HepG2 (cell line): ENCODE results near the gene TMC2. TPM values are rescaled to one million over a fixed set of nuclear protein-coding genes. Genes with fewer than 3 reads are reported as not detected.

Source experiments
- CAMTA2 ChIP-seq: sonication (generic); formaldehyde crosslinking; IDR thresholded peaks from 2 replicates; pipeline ENCODE4 v1.4.0; 2020; ENCODE audit warnings: mild to moderate bottlenecking, missing genetic modification reagents, borderline replicate concordance
- CREB1 ChIP-seq, 2 experiments: fragments of 450-650 bp in 1 of 2; IDR thresholded peaks; 2 replicates each; pipeline ENCODE4 v1.6.1; 2016 to 2017; ENCODE audit warnings: control low read depth in 1 of 2, mild to moderate bottlenecking in 1 of 2, missing compliant biosample characterization in 1 of 2, missing genetic modification characterization in 1 of 2
- ESRRA ChIP-seq: sonication (generic); formaldehyde crosslinking; IDR thresholded peaks from 2 replicates; pipeline ENCODE4 v1.5.1; 2020; ENCODE audit warnings: mild to moderate bottlenecking, low read depth, missing genetic modification reagents
- GLI4 ChIP-seq: sonication (generic); formaldehyde crosslinking; IDR thresholded peaks from 2 replicates; pipeline ENCODE4 v1.5.1; 2020; ENCODE audit warnings: missing genetic modification reagents, mild to moderate bottlenecking, moderate library complexity, borderline replicate concordance
- HCFC1 ChIP-seq: fragments of 150-350 bp; IDR thresholded peaks from 2 replicates; pipeline ENCODE4 v1.6.1; 2014; ENCODE audit warnings: low read depth, low read length
- KLF13 ChIP-seq: sonication (generic); formaldehyde crosslinking; IDR thresholded peaks from 2 replicates; pipeline ENCODE4 v1.4.0; 2020; ENCODE audit warnings: mild to moderate bottlenecking, missing genetic modification reagents
- MXI1 ChIP-seq: IDR thresholded peaks from 3 replicates; pipeline ENCODE4 v1.6.1; 2012; ENCODE audit warnings: low read depth, low read length, inconsistent platforms, borderline replicate concordance
- PRPF4 ChIP-seq: fragments of 200-400 bp; formaldehyde crosslinking; IDR thresholded peaks from 2 replicates; pipeline ENCODE4 v1.6.1; 2016; ENCODE audit warnings: low read length, low read depth; ENCODE audit not compliant: poor library complexity, severe bottlenecking
- RBAK ChIP-seq: sonication (generic); formaldehyde crosslinking; IDR thresholded peaks from 2 replicates; pipeline ENCODE4 v1.5.1; 2020; ENCODE audit warnings: mild to moderate bottlenecking, missing genetic modification reagents
- REXO4 ChIP-seq: sonication (generic); formaldehyde crosslinking; IDR thresholded peaks from 2 replicates; pipeline ENCODE4 v1.8.0; 2022; ENCODE audit warnings: missing genetic modification reagents, mild to moderate bottlenecking, borderline replicate concordance
- TSC22D2 ChIP-seq: sonication (generic); formaldehyde crosslinking; IDR thresholded peaks from 2 replicates; pipeline ENCODE4 v1.5.1; 2020; ENCODE audit warnings: missing genetic modification reagents, mild to moderate bottlenecking, borderline replicate concordance
- ZMAT3 ChIP-seq: sonication (generic); formaldehyde crosslinking; conservative IDR thresholded peaks from 2 replicates; pipeline ENCODE4 v1.7.0; 2021; ENCODE audit warnings: missing genetic modification reagents
- ZNF275 ChIP-seq: sonication (generic); formaldehyde crosslinking; IDR thresholded peaks from 2 replicates; pipeline ENCODE4 v1.8.0; 2022; ENCODE audit warnings: missing genetic modification reagents, mild to moderate bottlenecking, inconsistent platforms, borderline replicate concordance
- ZNF678 ChIP-seq: sonication (generic); formaldehyde crosslinking; IDR thresholded peaks from 2 replicates; pipeline ENCODE4 v1.4.0; 2020; ENCODE audit warnings: mild to moderate bottlenecking, missing genetic modification reagents
- ZNF768 ChIP-seq: sonication (generic); formaldehyde crosslinking; IDR thresholded peaks from 2 replicates; pipeline ENCODE4 v1.4.0; 2020; ENCODE audit warnings: missing genetic modification reagents
- ZNF776 ChIP-seq: sonication (generic); formaldehyde crosslinking; IDR thresholded peaks from 2 replicates; pipeline ENCODE4 v1.4.0; 2020; ENCODE audit warnings: mild to moderate bottlenecking, missing genetic modification reagents
- ZNF781 ChIP-seq: sonication (generic); formaldehyde crosslinking; IDR thresholded peaks from 2 replicates; pipeline ENCODE4 v1.5.1; 2020; ENCODE audit warnings: borderline replicate concordance, mild to moderate bottlenecking, missing genetic modification reagents; ENCODE audit errors: not compliant biosample characterization
- ZNF816 ChIP-seq: sonication (generic); formaldehyde crosslinking; IDR thresholded peaks from 2 replicates; pipeline ENCODE4 v1.8.0; 2022; ENCODE audit warnings: missing genetic modification reagents, mild to moderate bottlenecking, borderline replicate concordance
- polyA plus RNA-seq, 8 experiments: library from polyadenylated mRNA; depleted of rRNA in 3 of 8; stranded (reverse) in 7 of 8; unstranded in 1 of 8; fragments of >200 nt; fragmentation: Illumina TruSeq in 4 of 8; extraction: Trizol in 4 of 8; gene quantifications; 2 replicates each; pipeline versions ENCODE4 v1.2.1 to v1.2.3, GENCODE V29; 2011 to 2016; ENCODE audit warnings: low read depth in 4 of 8, missing spikeins in 1 of 8, mixed read lengths in 1 of 8; ENCODE audit not compliant: insufficient read depth in 1 of 8
- total RNA-seq, 5 experiments: library from RNA; depleted of rRNA; stranded (reverse); fragments of >200 nt; fragmentation: Illumina TruSeq; extraction: Trizol; gene quantifications; 2 replicates each; pipeline ENCODE4 v1.2.3, GENCODE V29; 2016; ENCODE audit warnings: low read depth in 1 of 5
- TF ChIP-seq, protein P1 (sequence below): sonication (generic); formaldehyde crosslinking; conservative IDR thresholded peaks from 2 replicates; pipeline ENCODE4 v1.4.0; 2020; ENCODE audit warnings: missing genetic modification reagents
- TF ChIP-seq, protein P2 (sequence below): IDR thresholded peaks from 2 replicates; pipeline ENCODE4 v1.6.1; 2016; ENCODE audit warnings: missing biosample characterization, missing genetic modification reagents, low read depth

TMC2 gene
- total and polyA plus RNA-seq, 2 of the 13 experiments (the other 11 are each of a cell fraction or from before 2014, with no cell fraction given): not detected

- TF ChIP-seq CAMTA2: peak; percentile 94; the same call in 1 of the 2 replicates
- no peak; the same call in 1 of the 2 replicates for TF ChIP-seq CREB1 (IDR thresholded peaks at IDR 0.05)
- TF ChIP-seq CREB1 (CRISPR knock-in tag; IDR thresholded peaks at IDR 0.05): no peak
- peak; percentile 99 for TF ChIP-seq ZNF776
- peak; percentile 39 for TF ChIP-seq TSC22D2 (CRISPR knock-in tag)
- peak; percentile 81 for TF ChIP-seq ZNF768 (CRISPR knock-in tag)
- peak; percentile 73; the same call in 1 of the 2 replicates for TF ChIP-seq ESRRA (CRISPR knock-in tag)
- peak; percentile 96; the same call in 1 of the 2 replicates for TF ChIP-seq GLI4 (CRISPR knock-in tag)
- peak; percentile 94 for TF ChIP-seq ZNF781 (CRISPR knock-in tag)
- TF ChIP-seq MXI1: peak; percentile 91; the same call in 2 of the 3 replicates
- TF ChIP-seq, protein P1, sequence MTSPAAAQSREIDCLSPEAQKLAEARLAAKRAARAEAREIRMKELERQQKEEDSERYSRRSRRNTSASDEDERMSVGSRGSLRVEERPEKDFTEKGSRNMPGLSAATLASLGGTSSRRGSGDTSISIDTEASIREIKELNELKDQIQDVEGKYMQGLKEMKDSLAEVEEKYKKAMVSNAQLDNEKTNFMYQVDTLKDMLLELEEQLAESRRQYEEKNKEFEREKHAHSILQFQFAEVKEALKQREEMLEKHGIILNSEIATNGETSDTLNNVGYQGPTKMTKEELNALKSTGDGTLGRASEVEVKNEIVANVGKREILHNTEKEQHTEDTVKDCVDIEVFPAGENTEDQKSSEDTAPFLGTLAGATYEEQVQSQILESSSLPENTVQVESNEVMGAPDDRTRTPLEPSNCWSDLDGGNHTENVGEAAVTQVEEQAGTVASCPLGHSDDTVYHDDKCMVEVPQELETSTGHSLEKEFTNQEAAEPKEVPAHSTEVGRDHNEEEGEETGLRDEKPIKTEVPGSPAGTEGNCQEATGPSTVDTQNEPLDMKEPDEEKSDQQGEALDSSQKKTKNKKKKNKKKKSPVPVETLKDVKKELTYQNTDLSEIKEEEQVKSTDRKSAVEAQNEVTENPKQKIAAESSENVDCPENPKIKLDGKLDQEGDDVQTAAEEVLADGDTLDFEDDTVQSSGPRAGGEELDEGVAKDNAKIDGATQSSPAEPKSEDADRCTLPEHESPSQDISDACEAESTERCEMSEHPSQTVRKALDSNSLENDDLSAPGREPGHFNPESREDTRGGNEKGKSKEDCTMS (CRISPR knock-in tag): no peak
- TF ChIP-seq ZMAT3: no peak; the same call in 1 of the 2 replicates
- TF ChIP-seq, protein P2, sequence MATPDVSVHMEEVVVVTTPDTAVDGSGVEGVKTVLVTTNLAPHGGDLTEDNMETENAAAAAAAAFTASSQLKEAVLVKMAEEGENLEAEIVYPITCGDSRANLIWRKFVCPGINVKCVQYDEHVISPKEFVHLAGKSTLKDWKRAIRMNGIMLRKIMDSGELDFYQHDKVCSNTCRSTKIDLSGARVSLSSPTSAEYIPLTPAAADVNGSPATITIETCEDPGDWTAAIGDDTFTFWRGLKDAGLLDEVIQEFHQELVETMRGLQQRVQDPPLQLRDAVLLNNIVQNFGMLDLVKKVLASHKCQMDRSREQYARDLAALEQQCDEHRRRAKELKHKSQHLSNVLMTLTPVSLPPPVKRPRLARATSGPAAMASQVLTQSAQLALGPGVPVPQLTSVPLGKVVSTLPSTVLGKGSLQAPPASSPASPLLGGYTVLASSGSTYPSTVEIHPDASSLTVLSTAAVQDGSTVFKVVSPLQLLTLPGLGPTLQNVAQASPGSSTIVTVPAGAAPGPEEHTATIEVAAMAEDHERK (CRISPR knock-in tag): peak; percentile 48; the same call in 1 of the 2 replicates
- TF ChIP-seq REXO4 (CRISPR knock-in tag): no peak
- no peak; the same call in 1 of the 2 replicates for TF ChIP-seq RBAK (CRISPR knock-in tag)
- no peak for TF ChIP-seq PRPF4
- TF ChIP-seq ZNF816 (CRISPR knock-in tag): peak; percentile 99
- peak; percentile 99 for TF ChIP-seq ZNF678 (CRISPR knock-in tag)
- TF ChIP-seq HCFC1: peak; percentile 41; the same call in 1 of the 2 replicates
- no peak; the same call in 1 of the 2 replicates for TF ChIP-seq KLF13 (CRISPR knock-in tag)
- peak; percentile 99; the same call in 1 of the 2 replicates for TF ChIP-seq ZNF275 (CRISPR knock-in tag)
Measured at GRCh38 chr20:2651772-2652723, 115.7 kb downstream of the TMC2 start, which contains the start of gene NOP56 (continued).
